Fibroblast of villous mesenchyme (primary cell): ENCODE results near the gene LRFN2. TPM values are rescaled to one million over a fixed set of nuclear protein-coding genes. Genes with fewer than 3 reads are reported as not detected.

Experiments used
- DNase-seq: peaks from one replicate; pipeline ENCODE4 v3.0.0-alpha.2; 2010; ENCODE audit warnings: low read depth
- H3K4me3 ChIP-seq: 2 replicates; pipeline ENCODE4 v1.5.1; 2011; ENCODE audit warnings: low read depth, mild to moderate bottlenecking, low read length
- CTCF ChIP-seq: IDR thresholded peaks from 2 replicates; pipeline ENCODE4 v1.5.1; 2012; ENCODE audit warnings: low read depth, mild to moderate bottlenecking, low read length; ENCODE audit not compliant: insufficient read depth
- total RNA-seq: library from RNA; depleted of rRNA; stranded (reverse); fragments of >200 nt; gene quantifications from 2 replicates; pipeline ENCODE4 v1.2.3, GENCODE V29; 2012

Gene LRFN2
- total RNA-seq, 1 donor = not detected

GRCh38 chr6:40436685-40437604 lies 150.2 kb downstream of the LRFN2 start:
- no peak overlapping the region for H3K4me3 ChIP-seq
- DNase-seq = no peak
- no peak for TF ChIP-seq CTCF

GRCh38 chr6:40432982-40433381 lies 154.2 kb downstream of the LRFN2 start:
- DNase-seq = no peak
- no peak overlapping the region for H3K4me3 ChIP-seq
- no peak for TF ChIP-seq CTCF

DNA sequence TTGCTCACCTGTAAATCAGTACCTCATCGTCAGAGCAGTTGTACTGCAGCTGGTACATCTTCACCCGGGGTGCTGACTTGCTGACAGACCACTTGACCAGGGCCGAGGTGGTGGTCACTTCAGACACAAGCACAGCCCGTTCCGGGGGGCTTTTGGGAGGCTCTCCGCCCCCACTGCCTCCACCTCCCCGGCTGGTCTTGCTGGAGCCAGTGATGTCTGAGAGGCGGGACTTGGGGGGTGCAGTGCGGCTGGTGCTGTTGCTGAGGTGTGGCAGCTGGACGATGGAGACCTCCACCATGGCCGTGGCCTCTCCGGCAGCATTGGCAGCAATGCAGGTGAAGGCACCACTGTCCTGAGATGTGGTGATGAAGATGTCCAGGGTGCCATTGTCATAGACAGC lies 155.5 kb downstream of the LRFN2 start:
- no peak for DNase-seq
- no peak overlapping the region for H3K4me3 ChIP-seq
- TF ChIP-seq CTCF = no peak

- no peak for DNase-seq
- no peak for TF ChIP-seq CTCF
- H3K4me3 ChIP-seq = no peak overlapping the region
These were observed 160.0 kb downstream of the LRFN2 start for GRCh38 chr6:40427196-40427595.

- TF ChIP-seq CTCF = no peak
- DNase-seq = no peak
- H3K4me3 ChIP-seq = no peak overlapping the region
These were observed 160.7 kb downstream of the LRFN2 start for GRCh38 chr6:40426346-40427066.

- DNase-seq = no peak
- TF ChIP-seq CTCF = no peak
- H3K4me3 ChIP-seq = no peak overlapping the region
These were observed 161.8 kb downstream of the LRFN2 start for GRCh38 chr6:40425192-40425919.
